ENCODE results near the gene TRIM71.

DNA sequence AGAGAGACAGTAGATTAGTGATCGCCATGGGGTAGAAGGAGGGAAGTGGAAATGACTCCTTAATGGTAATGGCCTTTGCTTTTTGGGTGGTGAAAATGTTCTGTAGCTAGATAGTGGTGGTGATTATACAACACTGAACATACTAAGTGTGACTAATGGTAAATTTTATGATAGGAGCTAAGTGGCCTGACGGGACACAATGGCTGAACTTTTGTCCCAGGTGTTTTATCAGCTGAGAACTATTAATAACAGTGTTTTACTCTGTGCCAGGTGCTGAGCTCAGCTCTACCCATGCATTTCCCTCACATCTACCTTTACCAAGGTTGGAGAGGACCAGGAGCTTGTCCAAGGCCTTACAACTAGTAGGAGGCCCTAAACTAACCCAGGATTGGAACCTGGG is 66.8 kb downstream of the TRIM71 start:
- TF ChIP-seq, protein P1, sequence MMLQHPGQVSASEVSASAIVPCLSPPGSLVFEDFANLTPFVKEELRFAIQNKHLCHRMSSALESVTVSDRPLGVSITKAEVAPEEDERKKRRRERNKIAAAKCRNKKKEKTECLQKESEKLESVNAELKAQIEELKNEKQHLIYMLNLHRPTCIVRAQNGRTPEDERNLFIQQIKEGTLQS (CRISPR knock-in tag; conservative IDR thresholded peaks at IDR 0.05), result no peak
- TF ChIP-seq, protein P2, sequence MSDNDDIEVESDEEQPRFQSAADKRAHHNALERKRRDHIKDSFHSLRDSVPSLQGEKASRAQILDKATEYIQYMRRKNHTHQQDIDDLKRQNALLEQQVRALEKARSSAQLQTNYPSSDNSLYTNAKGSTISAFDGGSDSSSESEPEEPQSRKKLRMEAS (CRISPR knock-in tag; IDR thresholded peaks at IDR 0.05), result no peak
- TF ChIP-seq TCF7 (CRISPR knock-in tag; IDR thresholded peaks at IDR 0.05; ENCODE audit: low read depth), result no peak
- TF ChIP-seq, protein P3, sequence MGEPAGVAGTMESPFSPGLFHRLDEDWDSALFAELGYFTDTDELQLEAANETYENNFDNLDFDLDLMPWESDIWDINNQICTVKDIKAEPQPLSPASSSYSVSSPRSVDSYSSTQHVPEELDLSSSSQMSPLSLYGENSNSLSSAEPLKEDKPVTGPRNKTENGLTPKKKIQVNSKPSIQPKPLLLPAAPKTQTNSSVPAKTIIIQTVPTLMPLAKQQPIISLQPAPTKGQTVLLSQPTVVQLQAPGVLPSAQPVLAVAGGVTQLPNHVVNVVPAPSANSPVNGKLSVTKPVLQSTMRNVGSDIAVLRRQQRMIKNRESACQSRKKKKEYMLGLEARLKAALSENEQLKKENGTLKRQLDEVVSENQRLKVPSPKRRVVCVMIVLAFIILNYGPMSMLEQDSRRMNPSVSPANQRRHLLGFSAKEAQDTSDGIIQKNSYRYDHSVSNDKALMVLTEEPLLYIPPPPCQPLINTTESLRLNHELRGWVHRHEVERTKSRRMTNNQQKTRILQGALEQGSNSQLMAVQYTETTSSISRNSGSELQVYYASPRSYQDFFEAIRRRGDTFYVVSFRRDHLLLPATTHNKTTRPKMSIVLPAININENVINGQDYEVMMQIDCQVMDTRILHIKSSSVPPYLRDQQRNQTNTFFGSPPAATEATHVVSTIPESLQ (CRISPR knock-in tag; IDR thresholded peaks at IDR 0.05), result no peak
- TF ChIP-seq, protein P4, sequence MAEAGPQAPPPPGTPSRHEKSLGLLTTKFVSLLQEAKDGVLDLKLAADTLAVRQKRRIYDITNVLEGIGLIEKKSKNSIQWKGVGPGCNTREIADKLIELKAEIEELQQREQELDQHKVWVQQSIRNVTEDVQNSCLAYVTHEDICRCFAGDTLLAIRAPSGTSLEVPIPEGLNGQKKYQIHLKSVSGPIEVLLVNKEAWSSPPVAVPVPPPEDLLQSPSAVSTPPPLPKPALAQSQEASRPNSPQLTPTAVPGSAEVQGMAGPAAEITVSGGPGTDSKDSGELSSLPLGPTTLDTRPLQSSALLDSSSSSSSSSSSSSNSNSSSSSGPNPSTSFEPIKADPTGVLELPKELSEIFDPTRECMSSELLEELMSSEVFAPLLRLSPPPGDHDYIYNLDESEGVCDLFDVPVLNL (CRISPR knock-in tag; IDR thresholded peaks at IDR 0.05; ENCODE audit: borderline replicate concordance, low read depth), result no peak
- TF ChIP-seq SP1 (CRISPR knock-in tag; conservative IDR thresholded peaks at IDR 0.05), result no peak
